ENCODE results near the gene SYNGR3.

DNA sequence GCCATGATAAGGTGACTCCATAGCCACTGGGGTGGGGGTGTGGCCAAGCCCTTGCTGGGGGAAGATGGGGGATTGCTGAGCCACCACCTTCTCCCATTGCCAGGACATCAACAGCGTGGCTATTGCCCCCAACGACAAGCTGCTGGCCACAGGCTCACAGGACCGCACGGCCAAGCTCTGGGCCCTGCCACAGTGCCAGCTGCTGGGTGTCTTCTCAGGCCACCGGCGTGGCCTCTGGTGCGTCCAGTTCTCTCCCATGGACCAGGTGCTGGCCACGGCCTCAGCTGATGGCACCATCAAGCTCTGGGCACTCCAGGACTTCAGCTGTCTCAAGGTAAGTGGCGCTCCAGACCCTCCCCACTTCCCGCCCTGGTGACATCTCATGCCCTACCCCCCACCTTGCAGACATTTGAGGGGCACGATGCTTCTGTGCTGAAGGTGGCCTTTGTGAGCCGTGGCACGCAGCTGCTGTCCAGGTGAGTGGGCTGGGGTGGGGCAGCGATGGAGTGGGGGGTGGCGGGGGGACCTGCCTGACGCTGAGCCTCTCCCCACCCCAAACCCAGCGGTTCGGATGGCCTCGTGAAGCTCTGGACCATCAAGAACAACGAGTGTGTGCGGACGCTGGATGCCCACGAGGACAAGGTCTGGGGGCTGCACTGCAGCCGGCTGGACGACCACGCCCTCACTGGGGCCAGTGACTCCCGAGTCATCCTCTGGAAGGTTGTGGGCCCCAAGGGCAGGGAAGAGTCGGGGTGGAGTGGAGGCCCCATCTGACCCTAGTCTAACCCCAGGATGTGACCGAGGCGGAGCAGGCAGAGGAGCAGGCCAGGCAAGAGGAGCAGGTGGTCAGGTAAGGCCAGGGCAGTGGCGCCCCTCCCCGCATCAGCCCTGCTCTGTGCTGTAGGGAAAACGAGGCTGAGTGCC, 12.6 kb upstream of the SYNGR3 start:
- TF ChIP-seq POLR2A (IDR thresholded peaks at IDR 0.05; ENCODE audit: low read depth), result no peak
- TF ChIP-seq, protein P1, sequence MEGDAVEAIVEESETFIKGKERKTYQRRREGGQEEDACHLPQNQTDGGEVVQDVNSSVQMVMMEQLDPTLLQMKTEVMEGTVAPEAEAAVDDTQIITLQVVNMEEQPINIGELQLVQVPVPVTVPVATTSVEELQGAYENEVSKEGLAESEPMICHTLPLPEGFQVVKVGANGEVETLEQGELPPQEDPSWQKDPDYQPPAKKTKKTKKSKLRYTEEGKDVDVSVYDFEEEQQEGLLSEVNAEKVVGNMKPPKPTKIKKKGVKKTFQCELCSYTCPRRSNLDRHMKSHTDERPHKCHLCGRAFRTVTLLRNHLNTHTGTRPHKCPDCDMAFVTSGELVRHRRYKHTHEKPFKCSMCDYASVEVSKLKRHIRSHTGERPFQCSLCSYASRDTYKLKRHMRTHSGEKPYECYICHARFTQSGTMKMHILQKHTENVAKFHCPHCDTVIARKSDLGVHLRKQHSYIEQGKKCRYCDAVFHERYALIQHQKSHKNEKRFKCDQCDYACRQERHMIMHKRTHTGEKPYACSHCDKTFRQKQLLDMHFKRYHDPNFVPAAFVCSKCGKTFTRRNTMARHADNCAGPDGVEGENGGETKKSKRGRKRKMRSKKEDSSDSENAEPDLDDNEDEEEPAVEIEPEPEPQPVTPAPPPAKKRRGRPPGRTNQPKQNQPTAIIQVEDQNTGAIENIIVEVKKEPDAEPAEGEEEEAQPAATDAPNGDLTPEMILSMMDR (IDR thresholded peaks at IDR 0.05), result no peak
- TF ChIP-seq POLR2AphosphoS5 (IDR thresholded peaks at IDR 0.05), result no peak

All from esophagus muscularis mucosa (tissue), 3 donors.